GM12801 (cell line): ENCODE data around the gene ELOVL1.

ENCODE experiments used
- CTCF ChIP-seq: IDR thresholded peaks from one replicate; pipeline ENCODE4 v1.5.1; 2011; ENCODE audit warnings: control low read depth; ENCODE audit not compliant: insufficient read length; ENCODE audit errors: extremely low read depth

ELOVL1 gene

DNA sequence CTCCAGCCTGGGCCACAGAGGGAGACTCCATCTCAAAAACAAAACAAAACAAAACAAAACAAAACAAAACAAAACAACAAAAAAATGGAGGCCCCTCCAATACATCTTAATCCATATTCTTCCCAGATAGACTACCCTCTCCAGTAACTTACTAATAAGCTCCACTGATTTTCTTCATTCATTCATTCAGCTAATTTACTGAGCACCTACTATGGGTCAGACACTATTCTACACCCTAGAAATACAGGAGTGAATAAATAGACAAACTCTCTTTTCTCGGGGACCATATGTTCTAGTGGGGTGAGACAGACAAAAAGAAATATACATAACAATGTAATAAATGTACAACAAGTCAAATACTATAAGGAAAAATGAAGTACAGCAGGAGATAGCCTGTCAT, 16.8 kb downstream of the ELOVL1 start:
- no peak for TF ChIP-seq CTCF

DNA sequence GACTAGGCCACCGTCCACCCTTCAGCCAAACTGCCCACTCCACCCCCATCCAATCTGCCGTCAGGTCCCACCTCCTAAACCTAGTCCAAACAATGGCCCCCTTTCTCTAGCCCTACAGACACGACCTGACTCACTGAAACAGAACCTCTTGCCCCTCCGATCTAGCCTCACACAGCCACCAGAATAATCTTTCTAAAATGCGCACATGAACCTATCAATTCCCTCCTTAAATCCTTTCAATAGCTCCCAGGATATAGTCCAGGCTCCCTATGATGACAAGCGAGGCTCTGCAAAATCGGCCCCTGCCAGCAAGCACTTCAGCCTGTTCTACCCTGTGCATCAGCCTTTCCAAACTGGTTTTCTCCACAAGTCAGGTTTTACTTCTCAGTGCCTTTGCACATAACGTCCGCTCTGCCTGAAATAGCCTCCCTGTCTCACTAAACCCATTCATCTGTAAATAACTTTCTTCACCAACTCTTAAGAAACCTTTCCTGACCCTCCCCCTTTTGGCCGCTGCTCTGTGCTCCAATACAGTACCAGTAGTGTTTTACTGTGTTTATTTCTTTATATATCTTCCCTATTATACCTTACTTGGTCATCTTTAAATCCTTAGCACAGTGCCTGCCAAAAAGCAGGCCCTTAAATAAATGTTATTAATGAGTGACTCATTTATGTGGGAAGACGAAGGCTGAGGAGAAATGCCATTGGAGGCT, 18.1 kb downstream of the ELOVL1 start:
- no peak for TF ChIP-seq CTCF

- no peak for TF ChIP-seq CTCF
Observed at GRCh38 chr1:43348809-43349593, 18.8 kb downstream of the ELOVL1 start.

DNA sequence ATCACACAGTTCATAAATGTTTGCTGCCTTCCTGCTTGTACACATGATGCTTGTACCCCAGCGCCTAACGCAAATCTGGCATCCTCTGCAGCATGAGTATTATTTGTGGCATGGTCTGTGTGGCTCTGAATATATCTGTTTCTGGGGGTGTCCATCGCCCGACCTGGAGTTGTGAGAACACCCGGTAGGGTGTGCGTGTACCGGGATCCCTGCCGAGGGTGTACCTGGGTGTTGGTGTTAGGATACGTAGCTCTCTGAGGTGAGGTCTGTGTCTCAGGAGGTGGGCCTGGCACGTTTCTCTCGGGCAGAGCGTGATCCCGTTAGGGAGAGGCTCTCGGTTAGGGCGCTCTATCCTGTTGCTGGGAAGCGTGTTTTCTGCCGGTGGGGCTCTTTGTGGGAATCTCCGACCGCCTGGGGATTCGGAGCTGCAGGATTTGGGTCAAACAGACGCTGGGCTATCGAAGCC, 19.4 kb downstream of the ELOVL1 start:
- TF ChIP-seq CTCF = no peak

GRCh38 chr1:43346636-43347035, 21.2 kb downstream of the ELOVL1 start:
- TF ChIP-seq CTCF = no peak

DNA sequence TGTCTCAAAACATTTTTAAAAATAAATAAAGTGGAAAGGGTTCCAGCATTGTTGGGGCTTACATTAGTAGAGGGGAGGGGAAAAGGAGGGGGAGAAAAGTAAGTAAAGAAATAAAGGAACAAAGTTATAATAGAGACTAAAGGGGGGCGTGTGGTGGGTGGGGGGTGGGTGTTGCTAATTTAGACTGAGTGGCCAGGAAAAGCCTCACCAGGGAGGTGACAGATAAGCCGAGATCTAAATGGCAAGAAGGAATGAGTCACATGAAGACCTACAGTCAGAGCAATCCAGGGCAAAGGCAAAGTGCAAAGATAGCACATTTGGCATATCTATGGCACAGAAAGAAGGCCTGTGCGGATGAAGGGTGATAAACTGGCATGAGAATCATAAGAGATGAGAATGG, 22.7 kb downstream of the ELOVL1 start:
- no peak for TF ChIP-seq CTCF

DNA sequence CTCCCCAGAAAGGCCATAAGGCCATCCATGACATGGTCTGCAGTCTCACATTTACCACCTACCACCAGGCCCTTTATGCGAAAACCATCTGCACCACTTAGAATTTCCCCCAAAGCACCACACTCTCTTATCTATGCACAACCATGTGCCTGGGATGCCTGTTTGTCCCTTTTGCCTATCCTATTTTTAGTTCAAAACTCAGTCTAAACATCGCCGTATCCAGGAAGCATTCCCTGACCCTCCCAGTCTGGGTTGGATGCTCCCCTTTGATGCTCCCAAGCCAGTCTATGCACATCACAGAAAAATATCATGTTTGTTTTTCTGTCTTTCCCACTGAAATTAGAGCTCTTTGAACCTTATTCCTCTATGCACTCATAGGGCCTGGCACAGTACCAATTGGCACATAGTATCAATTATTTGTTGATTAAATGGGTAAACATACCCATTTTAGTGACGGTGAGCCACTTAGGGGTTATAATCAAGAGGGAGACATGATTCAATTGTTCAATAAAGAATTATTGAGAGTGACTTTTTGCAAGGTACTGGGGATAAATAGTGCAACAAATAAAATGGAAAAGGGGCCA, 23.5 kb downstream of the ELOVL1 start:
- TF ChIP-seq CTCF = no peak
